Dendritic cell treated with granulocyte-macrophage colony-stimulating factor and Interleukin-4, amounts not matched to agents 40 ng/mL and 50 ng/mL, for 4 days (primary cell): Measurements from ENCODE around the gene EMILIN3.

Experiments used
- H3K27ac Mint-ChIP-seq: one replicate; pipeline ENCODE4 v1.8.0; 2022; ENCODE audit warnings: mild to moderate bottlenecking, mixed read lengths
- H3K27me3 Mint-ChIP-seq: one replicate; pipeline ENCODE4 v1.8.0; 2022; ENCODE audit warnings: mild to moderate bottlenecking, mixed read lengths
- H3K36me3 Mint-ChIP-seq: one replicate; pipeline ENCODE4 v1.8.0; 2022; ENCODE audit warnings: low read depth, mixed read lengths
- H3K4me1 Mint-ChIP-seq: one replicate; pipeline ENCODE4 v1.8.0; 2022; ENCODE audit warnings: low read depth, mixed read lengths
- H3K4me3 Mint-ChIP-seq: one replicate; pipeline ENCODE4 v1.8.0; 2022; ENCODE audit warnings: mild to moderate bottlenecking, moderate library complexity, mixed read lengths
- H3K9me3 Mint-ChIP-seq: one replicate; pipeline ENCODE4 v1.8.0; 2022; ENCODE audit warnings: mixed read lengths
- intact Hi-C: fragments of 100-400 bp; cut with micrococcal nuclease; formaldehyde crosslinking; loops from one replicate; pipeline ENCODE4 v1.15.0; 2022

EMILIN3 gene

GRCh38 chr20:41395667-41396664 lies 29.3 kb upstream of the EMILIN3 start:
- no peaks in the 10 kb centered on the region for H3K9me3 Mint-ChIP-seq
- no peaks in the 10 kb centered on the region for H3K4me1 Mint-ChIP-seq
- H3K27me3 Mint-ChIP-seq, result peaks cover 3% of the 10 kb centered on the region
- no peaks in the 10 kb centered on the region for H3K36me3 Mint-ChIP-seq
- intact Hi-C loops, result no loop called here
- no peak overlapping the region for H3K27ac Mint-ChIP-seq
- no peak overlapping the region for H3K4me3 Mint-ChIP-seq

GRCh38 chr20:41394931-41395666 lies 28.5 kb upstream of the EMILIN3 start:
- Mint-ChIP-seq H3K36me3 (no peaks in the 10 kb centered on the region), H3K4me1 (no peaks in the 10 kb centered on the region), H3K4me3 (no peak overlapping the region), H3K27me3 (peaks cover 4% of the 10 kb centered on the region), H3K27ac (no peak overlapping the region), H3K9me3 (no peaks in the 10 kb centered on the region)
- intact Hi-C loops, result no loop called here

- Mint-ChIP-seq H3K36me3 (no peaks in the 10 kb centered on the region), H3K9me3 (no peaks in the 10 kb centered on the region), H3K4me3 (no peak overlapping the region), H3K4me1 (no peaks in the 10 kb centered on the region), H3K27me3 (peaks cover 7% of the 10 kb centered on the region), H3K27ac (no peak overlapping the region)
- intact Hi-C loops, result no loop called here
These were observed 27.5 kb upstream of the EMILIN3 start for GRCh38 chr20:41394081-41394480.

- H3K27ac Mint-ChIP-seq, result no peak overlapping the region
- intact Hi-C loops, result no loop called here
- H3K36me3 Mint-ChIP-seq, result no peaks in the 10 kb centered on the region
- H3K4me1 Mint-ChIP-seq, result no peaks in the 10 kb centered on the region
- H3K4me3 Mint-ChIP-seq, result no peak overlapping the region
- no peaks in the 10 kb centered on the region for H3K9me3 Mint-ChIP-seq
- H3K27me3 Mint-ChIP-seq, result peaks cover 7% of the 10 kb centered on the region
These were observed 27.1 kb upstream of the EMILIN3 start for GRCh38 chr20:41393705-41394066.

GRCh38 chr20:41392871-41393704 lies 26.5 kb upstream of the EMILIN3 start:
- intact Hi-C loops, result no loop called here
- H3K9me3 Mint-ChIP-seq, result no peaks in the 10 kb centered on the region
- H3K4me3 Mint-ChIP-seq, result no peak overlapping the region
- H3K27me3 Mint-ChIP-seq, result peaks cover 7% of the 10 kb centered on the region
- H3K36me3 Mint-ChIP-seq, result no peaks in the 10 kb centered on the region
- no peaks in the 10 kb centered on the region for H3K4me1 Mint-ChIP-seq
- no peak overlapping the region for H3K27ac Mint-ChIP-seq

GRCh38 chr20:41392295-41392694 lies 25.7 kb upstream of the EMILIN3 start:
- Mint-ChIP-seq H3K9me3 (no peaks in the 10 kb centered on the region), H3K4me1 (no peaks in the 10 kb centered on the region), H3K27me3 (peaks cover 15% of the 10 kb centered on the region), H3K27ac (no peak overlapping the region), H3K36me3 (no peaks in the 10 kb centered on the region), H3K4me3 (no peak overlapping the region)
- intact Hi-C loops, result no loop called here

- H3K9me3 Mint-ChIP-seq, result no peaks in the 10 kb centered on the region
- H3K4me3 Mint-ChIP-seq, result no peak overlapping the region
These were observed 25.0 kb upstream of the EMILIN3 start for GRCh38 chr20:41391587-41392001.

GRCh38 chr20:41390889-41391288 lies 24.3 kb upstream of the EMILIN3 start:
- no peaks in the 10 kb centered on the region for H3K9me3 Mint-ChIP-seq
- no peak overlapping the region for H3K4me3 Mint-ChIP-seq
- H3K36me3 Mint-ChIP-seq, result no peaks in the 10 kb centered on the region
- H3K27ac Mint-ChIP-seq, result no peak overlapping the region
- intact Hi-C loops, result no loop called here
- H3K4me1 Mint-ChIP-seq, result no peaks in the 10 kb centered on the region
- H3K27me3 Mint-ChIP-seq, result peaks cover 15% of the 10 kb centered on the region

More at GRCh38 chr20:41391587-41392001, 25.0 kb upstream of the EMILIN3 start:
- no peaks in the 10 kb centered on the region for H3K4me1 Mint-ChIP-seq
- no peaks in the 10 kb centered on the region for H3K36me3 Mint-ChIP-seq
- intact Hi-C loops, result no loop called here
- peaks cover 15% of the 10 kb centered on the region for H3K27me3 Mint-ChIP-seq
- H3K27ac Mint-ChIP-seq, result no peak overlapping the region

- no peak overlapping the region for H3K4me3 Mint-ChIP-seq
- no peak overlapping the region for H3K27ac Mint-ChIP-seq
- no peaks in the 10 kb centered on the region for H3K36me3 Mint-ChIP-seq
These were observed 20.8 kb upstream of the EMILIN3 start for GRCh38 chr20:41387444-41387851.

GRCh38 chr20:41386502-41387427 lies 20.1 kb upstream of the EMILIN3 start:
- Mint-ChIP-seq H3K4me1 (no peaks in the 10 kb centered on the region), H3K36me3 (no peaks in the 10 kb centered on the region), H3K27me3 (peaks cover 17% of the 10 kb centered on the region), H3K9me3 (no peaks in the 10 kb centered on the region), H3K27ac (no peak overlapping the region), H3K4me3 (no peak overlapping the region)
- intact Hi-C loops, result no loop called here

More at GRCh38 chr20:41387444-41387851, 20.8 kb upstream of the EMILIN3 start:
- Mint-ChIP-seq H3K9me3 (no peaks in the 10 kb centered on the region), H3K27me3 (peaks cover 17% of the 10 kb centered on the region), H3K4me1 (no peaks in the 10 kb centered on the region)
- intact Hi-C loops, result no loop called here

- no peak overlapping the region for H3K4me3 Mint-ChIP-seq
- H3K36me3 Mint-ChIP-seq, result no peaks in the 10 kb centered on the region
- H3K27me3 Mint-ChIP-seq, result peaks cover 20% of the 10 kb centered on the region
- H3K9me3 Mint-ChIP-seq, result no peaks in the 10 kb centered on the region
- intact Hi-C loops, result no loop called here
- H3K4me1 Mint-ChIP-seq, result peaks cover 20% of the 10 kb centered on the region
- no peak overlapping the region for H3K27ac Mint-ChIP-seq
These were observed 16.2 kb upstream of the EMILIN3 start for GRCh38 chr20:41382791-41383305.

GRCh38 chr20:41380551-41381193 lies 14.1 kb upstream of the EMILIN3 start:
- intact Hi-C loops, result no loop called here
- Mint-ChIP-seq H3K9me3 (no peaks in the 10 kb centered on the region), H3K36me3 (no peaks in the 10 kb centered on the region), H3K27me3 (peaks cover 35% of the 10 kb centered on the region), H3K4me1 (peaks cover 20% of the 10 kb centered on the region), H3K27ac (no peak overlapping the region), H3K4me3 (no peak overlapping the region)
